WERI-Rb-1 (cell line): Measurements from ENCODE around the gene TOMM22.

Source experiments
- DNase-seq: peaks from one replicate; pipeline ENCODE4 v3.0.0-alpha.2; 2020
- H3K27ac ChIP-seq: fragments of 250-450 bp; sonication (Bioruptor Pico); 2 replicates; pipeline ENCODE4 v1.5.1; 2020; ENCODE audit warnings: mild to moderate bottlenecking, moderate library complexity
- H3K27me3 ChIP-seq: fragments of 250-450 bp; sonication (Bioruptor Pico); 2 replicates; pipeline ENCODE4 v1.5.1; 2021; ENCODE audit warnings: mild to moderate bottlenecking, low read depth, moderate library complexity; ENCODE audit not compliant: insufficient read depth, severe bottlenecking
- H3K36me3 ChIP-seq: fragments of 250-450 bp; sonication (Bioruptor Pico); 2 replicates; pipeline ENCODE4 v1.5.1; 2020; ENCODE audit warnings: mild to moderate bottlenecking, moderate library complexity
- H3K4me3 ChIP-seq: 2 replicates; pipeline ENCODE4 v1.5.1; 2011; ENCODE audit warnings: low read depth, mild to moderate bottlenecking, control low read depth, low read length
- H3K9me3 ChIP-seq: fragments of 250-450 bp; sonication (Bioruptor Pico); 2 replicates; pipeline ENCODE4 v1.5.1; 2021; ENCODE audit warnings: mild to moderate bottlenecking, moderate library complexity; ENCODE audit not compliant: severe bottlenecking
- CTCF ChIP-seq: IDR thresholded peaks from 2 replicates; pipeline ENCODE4 v1.5.1; 2011; ENCODE audit warnings: low read depth, mild to moderate bottlenecking, control low read depth, inconsistent platforms, low read length

Gene TOMM22

GRCh38 chr22:38718414-38718813, 36.7 kb downstream of the TOMM22 start:
- peak; percentile 47 for DNase-seq
- H3K27ac ChIP-seq, result no peak overlapping the region
- H3K27me3 ChIP-seq, result no peaks in the 10 kb centered on the region
- no peak overlapping the region for H3K4me3 ChIP-seq
- H3K9me3 ChIP-seq, result no peaks in the 10 kb centered on the region
- peaks cover 84% of the 10 kb centered on the region for H3K36me3 ChIP-seq
- TF ChIP-seq CTCF, result peak; percentile 38

GRCh38 chr22:38719196-38719595, 37.4 kb downstream of the TOMM22 start:
- no peak for TF ChIP-seq CTCF
- H3K9me3 ChIP-seq, result no peaks in the 10 kb centered on the region

GRCh38 chr22:38720350-38720749, 38.6 kb downstream of the TOMM22 start:
- DNase-seq, result no peak
- Histone ChIP-seq H3K36me3 (peaks cover 91% of the 10 kb centered on the region), H3K27me3 (no peaks in the 10 kb centered on the region), H3K9me3 (no peaks in the 10 kb centered on the region), H3K27ac (no peak overlapping the region), H3K4me3 (no peak overlapping the region)
- no peak for TF ChIP-seq CTCF

More at GRCh38 chr22:38719196-38719595, 37.4 kb downstream of the TOMM22 start:
- H3K36me3 ChIP-seq, result peaks cover 88% of the 10 kb centered on the region
- H3K4me3 ChIP-seq, result no peak overlapping the region
- H3K27ac ChIP-seq, result no peak overlapping the region
- no peak for DNase-seq
- H3K27me3 ChIP-seq, result no peaks in the 10 kb centered on the region

- H3K9me3 ChIP-seq, result no peaks in the 10 kb centered on the region
- no peak for TF ChIP-seq CTCF
- no peaks in the 10 kb centered on the region for H3K27me3 ChIP-seq
- H3K27ac ChIP-seq, result no peak overlapping the region
- H3K4me3 ChIP-seq, result no peak overlapping the region
- DNase-seq, result no peak
- peaks cover 91% of the 10 kb centered on the region for H3K36me3 ChIP-seq
Measured at GRCh38 chr22:38721551-38721950, 39.8 kb downstream of the TOMM22 start.

- peaks cover 91% of the 10 kb centered on the region for H3K36me3 ChIP-seq
Measured at GRCh38 chr22:38724176-38724575, 42.4 kb downstream of the TOMM22 start.

More at GRCh38 chr22:38724176-38724575, 42.4 kb downstream of the TOMM22 start:
- Histone ChIP-seq H3K27me3 (no peaks in the 10 kb centered on the region), H3K27ac (no peak overlapping the region), H3K4me3 (no peak overlapping the region), H3K9me3 (no peaks in the 10 kb centered on the region)
- TF ChIP-seq CTCF, result no peak
- no peak for DNase-seq
